ENCODE measurements around the gene PLEKHA8.

DNA sequence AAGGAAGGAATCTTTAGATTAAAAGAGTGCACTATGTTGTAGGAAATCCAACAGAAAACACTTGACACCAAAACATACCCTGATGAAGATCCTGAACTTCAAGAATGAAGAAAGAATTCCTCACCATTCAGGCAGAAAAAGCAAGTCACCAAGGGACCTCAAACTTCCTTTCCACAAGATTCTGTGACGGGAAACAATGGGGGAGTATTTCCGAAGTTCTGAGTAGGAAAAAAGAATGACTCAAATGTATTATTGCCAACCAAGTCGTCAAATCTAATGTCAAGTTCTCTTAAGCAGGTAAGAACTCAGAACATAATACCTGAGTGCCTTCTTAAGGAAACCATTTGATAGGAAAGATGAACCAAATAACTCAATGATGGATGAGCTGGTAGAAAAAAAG, 61.9 kb downstream of the PLEKHA8 start:
- TF ChIP-seq EZH2 (IDR thresholded peaks at IDR 0.05; ENCODE audit: insufficient read depth, poor library complexity, severe bottlenecking) = no peak
- TF ChIP-seq EZH2phosphoT487 (IDR thresholded peaks at IDR 0.05; ENCODE audit: insufficient read depth, low read depth) = no peak
